Medulla oblongata (tissue), 1 donor: ENCODE measurements around the gene PFKP.
"Not testable (repeated sequence)": the region's sequence is repeated elsewhere in the genome, so short reads cannot be mapped to it uniquely, and the experiment has no call there.

Source experiments
- DNase-seq: peaks from one replicate; pipeline ENCODE4 v3.0.0-alpha.2; 2015; ENCODE audit errors: extremely low spot score

Gene PFKP

DNA sequence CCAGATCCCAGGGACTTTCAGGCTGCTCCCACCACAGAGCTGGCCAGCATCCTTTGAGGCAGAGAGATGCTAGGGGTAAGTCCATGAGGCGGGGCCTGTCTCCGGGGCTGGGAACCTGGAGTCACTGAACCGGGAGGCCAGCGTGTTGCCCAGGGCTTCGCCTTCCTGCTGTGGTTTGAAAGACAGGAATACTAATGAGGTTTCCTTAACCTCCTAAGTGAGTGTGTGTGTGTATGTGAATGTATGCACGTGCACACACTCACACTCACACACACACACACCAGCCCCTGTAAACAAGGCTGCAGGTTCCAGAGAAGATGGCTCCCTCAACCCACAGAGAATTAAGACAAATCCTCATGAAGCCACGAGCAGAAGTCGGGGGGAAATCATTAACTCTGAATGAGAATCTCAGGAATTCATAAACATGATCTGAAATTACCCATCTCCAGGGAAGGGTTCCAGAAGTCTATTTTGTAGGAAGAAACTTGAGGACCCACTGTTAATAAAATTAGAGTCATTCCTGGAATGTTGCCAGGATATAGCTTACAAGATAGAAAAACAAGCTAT is 20.3 kb upstream of the PFKP start:
- DNase-seq: no peak

DNA sequence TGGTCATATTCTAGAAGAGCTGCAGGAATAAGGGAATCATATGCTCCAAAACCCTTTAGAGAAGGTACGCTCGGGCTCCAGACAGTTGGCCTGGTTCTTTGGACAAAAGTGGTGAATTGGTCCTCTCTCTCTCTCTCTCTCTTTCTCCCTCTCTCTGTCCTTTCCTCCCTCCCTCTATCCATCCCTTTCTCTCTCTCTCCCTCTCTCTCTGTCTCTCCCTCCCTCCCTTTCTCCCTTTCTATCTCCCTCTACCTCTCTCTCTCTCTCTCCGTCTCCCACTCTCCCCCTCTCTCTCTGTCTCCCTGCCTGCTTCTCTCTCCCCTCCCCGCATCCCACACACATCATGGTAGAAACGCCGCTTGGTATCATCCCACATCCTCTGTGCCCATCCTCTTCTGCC is 19.8 kb upstream of the PFKP start:
- no peak for DNase-seq

DNA sequence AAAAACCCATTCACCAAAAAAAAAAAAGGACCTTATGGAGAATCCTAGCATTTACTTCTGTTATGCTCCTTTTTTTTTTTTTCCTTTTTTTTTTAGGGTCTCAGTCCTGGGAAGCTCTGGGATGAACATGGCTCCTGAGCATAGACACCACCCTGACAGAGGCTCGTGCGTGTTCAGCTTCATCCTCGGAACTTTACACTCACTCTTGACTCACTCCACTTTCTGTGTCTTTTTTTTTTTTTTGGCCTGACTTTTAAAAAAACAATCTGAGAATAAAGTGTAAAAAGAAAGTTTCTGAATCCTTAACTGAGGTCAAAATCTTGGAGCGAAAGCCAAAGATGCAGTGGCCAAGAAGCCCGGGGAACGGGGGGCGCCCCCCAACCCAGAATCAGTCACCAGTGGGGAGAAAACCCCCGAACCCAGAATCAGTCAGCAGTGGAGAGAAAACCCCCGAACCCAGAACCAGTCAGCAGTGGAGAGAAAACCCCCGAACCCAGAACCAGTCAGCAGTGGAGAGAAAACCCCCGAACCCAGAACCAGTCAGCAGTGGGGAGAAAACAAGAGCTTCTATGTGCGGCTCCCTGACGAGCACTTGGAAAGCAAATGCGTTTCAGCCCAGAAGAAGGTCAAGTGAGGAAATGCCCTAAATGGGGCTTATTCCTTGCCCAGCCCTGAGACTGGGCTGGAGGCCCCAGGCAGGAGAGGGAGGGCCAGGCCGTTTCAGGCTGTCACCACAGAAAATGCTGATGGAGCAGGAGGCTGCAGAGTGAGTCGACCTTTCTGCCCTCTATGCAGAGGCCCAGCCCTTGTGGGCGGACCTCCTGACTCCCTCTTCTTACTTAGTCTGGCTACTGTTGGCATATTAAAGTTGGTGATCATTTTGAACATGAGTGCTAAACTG is 19.0 kb upstream of the PFKP start:
- peak; percentile 70 for DNase-seq

DNA sequence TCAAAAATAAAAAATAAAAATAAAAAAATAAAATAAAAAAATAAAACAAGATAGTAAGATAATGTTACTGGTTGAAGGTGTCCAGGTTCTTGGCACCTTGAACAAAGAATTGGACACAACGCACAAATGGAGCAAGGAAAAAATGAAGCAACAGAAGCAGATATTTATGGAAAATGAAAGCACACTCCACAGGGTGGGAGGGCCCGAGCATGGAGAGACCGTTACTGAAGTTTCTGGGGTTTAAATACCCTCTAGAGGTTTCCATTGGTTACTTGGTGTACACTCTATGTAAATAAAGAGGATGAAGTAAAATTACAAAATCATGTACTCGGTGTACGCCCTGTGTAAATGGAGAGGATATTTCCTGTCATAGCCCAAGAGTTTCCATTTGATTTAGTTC is 15.7 kb upstream of the PFKP start:
- DNase-seq: no peak

DNA sequence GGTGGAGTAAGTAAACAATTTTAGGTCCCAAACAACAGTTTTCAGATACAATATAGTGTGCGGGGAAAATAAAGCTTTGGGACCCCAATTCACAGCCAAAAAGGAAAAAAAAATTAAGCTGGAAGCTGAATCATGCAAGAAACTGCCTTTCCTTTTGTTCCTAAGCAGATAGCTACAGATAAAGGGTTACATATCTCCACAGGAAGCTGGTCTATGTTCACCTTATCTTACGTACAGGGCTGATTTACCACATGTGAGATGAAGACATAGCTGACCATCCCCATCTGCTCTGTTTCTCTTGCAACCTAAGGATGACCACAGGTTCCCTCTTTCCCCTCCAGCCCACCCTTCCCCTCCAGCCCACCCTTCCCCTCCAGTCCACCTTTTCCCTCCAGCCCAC is 14.2 kb upstream of the PFKP start:
- no peak for DNase-seq

DNA sequence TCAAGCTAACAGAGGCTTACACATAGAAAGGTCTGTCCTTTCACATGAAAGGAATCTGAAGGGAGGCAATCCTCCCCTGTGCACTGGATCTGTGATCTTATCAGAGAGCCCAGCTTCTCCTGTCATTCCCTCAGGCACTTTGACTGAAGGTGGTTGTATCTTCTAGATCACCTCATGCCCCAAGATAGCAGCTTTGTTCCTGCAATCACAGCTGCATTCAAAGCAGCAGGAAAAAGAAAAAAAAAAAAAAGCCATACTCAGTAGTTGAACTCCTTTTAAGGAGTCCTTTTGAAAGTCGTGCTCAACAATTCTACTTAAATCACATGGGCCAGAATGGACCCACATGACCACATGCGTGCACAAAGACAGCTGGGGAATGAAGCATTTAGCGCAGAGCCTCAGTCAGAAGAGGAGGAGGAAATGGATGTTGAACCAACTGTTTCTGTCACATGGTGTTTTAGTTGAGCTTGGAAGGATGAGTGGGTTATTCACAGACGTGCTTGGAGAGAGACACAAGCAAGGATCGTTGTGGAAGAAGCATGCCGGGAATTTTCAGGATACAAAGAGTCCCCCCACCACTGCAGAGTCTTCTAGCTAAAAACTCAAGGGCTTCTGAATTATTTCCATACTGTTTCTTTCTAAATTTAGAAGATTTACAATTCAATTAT is 13.0 kb upstream of the PFKP start:
- no peak for DNase-seq

DNA sequence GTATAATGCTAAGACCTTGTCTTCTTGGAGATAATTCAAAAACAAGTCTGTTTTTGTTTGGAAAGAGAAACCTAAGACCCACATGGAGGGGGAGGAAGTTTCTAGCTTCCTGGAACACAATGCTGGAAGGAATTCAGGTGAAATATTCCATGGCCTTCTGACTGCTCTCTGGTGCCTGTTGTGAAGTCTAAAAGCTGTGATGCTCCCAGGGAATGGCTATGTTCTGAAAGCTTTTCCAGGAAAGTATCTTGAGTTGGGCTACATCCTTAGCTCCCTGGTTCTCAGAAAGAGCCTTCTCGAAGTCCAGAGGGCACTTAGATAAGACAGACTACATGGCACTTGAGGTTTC is 12.5 kb upstream of the PFKP start:
- DNase-seq: no peak

DNA sequence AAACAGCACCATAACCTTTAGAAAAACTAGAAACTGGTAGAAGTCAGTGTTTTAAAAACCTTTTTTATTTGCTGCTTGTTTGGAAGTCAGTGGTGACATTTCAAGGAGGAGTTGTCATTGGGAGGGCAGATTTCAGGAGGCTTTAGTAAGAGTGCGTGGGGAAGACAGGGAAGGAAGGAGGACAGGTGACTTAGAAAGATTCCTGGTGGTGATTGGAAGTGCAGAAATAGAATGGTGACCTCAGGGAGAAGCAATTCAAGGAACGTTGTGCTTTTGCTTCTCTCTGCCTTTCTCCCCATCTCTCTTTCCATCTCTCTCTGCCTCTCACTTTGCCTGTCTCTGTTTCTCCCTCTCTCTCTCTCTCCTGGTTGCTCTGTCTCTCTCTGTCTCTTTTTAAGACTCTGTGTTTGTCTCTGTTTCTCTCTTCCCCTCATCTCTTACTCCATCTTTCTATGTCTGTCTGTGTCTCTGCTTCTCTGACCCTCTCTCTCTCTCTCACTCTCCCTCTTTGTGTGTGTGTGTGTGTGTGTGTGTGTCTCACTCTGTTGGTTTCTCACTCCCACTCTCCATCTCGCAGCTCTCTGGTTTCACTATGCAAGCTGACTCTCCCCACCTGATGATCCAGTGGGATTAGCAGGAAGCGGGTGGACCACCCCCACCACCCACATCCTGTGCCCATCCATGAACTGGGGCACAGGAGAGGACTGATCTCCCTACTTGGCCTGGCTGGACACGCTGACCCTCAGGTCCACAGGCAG is 10.9 kb upstream of the PFKP start:
- DNase-seq: no peak

DNA sequence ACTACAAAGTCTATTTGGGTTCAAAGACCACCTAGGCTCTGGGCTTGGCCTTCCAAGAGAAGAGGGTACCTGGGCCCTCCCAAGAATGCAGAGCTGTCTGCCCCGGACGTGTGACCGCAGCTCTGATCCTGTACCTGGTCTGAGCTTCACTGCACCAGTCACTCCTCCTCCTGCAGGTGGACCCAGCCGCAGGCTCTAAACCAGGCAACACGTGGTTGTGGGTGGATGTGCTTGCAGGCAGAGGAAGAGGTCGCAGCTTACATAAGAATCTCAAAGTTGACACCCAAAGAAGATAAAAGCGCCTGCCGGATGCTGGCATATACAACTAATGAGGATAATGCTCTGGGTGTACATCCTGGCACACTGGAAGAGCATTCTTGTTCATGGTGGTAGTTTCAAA is 9.4 kb upstream of the PFKP start:
- no peak for DNase-seq

DNA sequence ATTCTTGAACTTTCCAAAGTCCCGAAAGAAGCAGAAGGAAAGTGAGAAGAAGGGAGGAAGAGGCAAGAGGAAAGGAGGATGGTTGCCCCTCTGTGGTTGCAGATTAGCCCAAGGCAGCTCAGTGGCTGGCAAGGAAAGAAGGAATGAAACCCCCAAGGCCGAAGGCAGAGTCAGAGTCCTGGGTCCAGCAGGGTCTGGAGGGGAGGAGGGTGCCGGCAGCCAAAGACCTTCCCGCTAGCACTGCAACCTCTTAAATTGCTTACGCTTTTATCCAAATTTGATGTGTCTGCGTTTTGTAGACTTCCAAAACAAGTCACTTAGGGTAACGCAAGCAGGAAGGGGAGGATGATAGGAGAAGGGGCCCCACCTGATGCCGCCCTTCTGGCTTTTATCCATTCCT is 7.4 kb upstream of the PFKP start:
- DNase-seq: no peak

DNA sequence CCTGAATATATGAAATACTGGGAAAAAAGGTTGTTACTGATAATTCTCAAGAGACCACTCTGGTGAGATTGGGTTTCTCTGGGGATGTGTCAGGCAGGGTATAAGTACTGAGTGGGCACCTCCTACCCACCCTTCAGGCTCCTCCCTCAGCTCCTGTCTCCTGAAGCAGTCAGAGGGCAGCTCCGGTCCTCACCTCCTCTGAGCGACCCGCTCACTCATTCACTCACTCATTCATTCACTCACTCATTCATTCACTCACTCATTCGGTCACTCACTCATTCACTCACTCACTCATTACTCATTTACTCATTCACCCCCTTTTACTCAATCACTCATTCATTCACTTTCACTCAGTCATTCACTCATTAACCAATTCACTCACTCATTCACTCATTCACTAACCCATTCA is 6.9 kb upstream of the PFKP start:
- DNase-seq: no peak

DNA sequence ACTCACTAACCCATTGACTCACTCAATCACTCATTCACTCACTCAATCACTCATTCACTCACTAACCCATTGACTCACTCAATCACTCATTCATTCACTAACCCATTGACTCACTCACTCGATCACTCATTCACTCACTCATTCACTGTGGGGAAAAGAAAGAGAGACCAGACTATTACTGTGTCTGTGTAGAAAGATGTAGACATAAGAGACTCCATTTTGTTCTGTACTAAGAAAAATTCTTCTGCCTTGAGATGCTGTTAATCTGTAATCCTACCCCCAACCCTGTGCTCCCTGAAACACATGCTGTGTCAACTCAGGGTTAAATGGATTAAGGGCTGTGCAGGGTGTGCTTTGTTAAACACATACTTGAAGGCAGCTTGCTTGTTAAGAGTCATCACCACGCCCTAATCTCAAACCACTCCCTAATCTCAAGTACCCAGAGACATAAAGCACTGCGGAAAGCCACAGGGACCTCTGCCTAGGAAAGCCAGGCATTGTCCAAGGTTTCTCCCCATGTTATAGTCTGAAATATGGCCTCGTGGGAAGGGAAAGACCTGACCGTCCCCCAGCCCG is 5.9 kb upstream of the PFKP start:
- DNase-seq: not testable (repeated sequence)

DNA sequence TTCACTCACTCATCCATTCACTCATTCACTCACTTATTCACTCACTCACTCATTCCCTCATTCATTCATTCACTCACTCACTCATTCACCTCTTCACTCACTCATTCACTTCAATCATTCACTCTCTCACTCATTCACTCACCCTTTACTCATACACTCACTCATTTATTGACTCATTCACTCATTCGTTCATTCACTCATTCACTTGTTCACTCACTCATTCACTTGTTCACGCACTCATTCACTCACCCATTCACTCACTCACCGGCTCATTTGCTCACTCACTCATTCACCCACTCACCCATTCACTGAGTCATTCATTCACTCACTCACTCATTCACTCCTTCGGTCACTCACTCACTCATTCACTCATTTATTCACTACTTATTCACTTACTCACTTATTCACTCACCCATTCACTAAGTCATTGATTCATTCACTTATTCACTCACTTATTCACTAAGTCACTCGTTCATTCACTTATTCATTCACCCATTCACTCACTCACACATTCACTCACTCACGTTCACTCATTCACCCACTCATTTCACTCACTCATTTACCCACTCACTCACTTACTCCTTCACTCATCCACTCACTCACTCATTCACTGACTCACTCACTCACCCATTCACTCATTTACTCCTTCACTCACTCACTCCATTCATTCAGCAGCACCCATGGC is 4.7 kb upstream of the PFKP start:
- no peak for DNase-seq

DNA sequence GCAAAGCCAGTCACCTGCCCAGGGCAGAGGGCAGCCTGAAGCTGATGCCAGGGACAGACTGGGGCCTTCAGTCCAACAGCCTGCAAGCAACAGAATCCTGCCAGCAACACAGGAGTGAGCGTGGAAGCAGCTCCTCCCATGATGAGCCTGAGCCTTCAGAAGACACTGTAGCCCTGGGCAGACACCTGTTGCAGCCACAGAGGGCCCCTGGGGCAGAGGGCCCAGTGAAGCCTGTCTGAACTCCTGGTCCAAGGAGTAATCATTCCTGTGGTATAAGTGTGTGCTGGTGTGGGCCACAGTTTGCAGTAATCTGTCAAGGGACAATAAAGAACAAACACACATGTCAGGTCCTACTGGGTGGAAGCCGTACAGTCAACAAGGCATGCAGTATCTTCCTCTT is 2.9 kb upstream of the PFKP start:
- DNase-seq: no peak

DNA sequence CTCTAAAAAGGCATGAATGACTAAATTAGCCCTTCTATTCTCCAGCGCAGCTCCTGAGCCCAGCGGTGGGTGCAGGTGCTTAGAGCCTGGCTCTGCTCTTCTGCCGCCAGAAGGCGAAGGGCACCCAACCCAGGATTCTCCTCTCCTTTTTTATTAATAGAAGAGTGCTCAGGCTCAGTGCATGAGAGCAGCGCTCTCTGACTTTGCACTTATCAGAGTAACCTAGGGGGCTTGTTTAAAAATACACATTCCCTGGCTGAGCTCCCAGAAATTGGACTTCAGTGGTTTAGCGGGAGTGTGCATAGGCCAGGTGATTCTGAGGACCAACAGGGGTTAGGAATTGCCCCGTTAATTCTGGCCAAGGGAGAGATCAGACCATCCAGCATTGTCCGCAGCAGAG is 1.7 kb upstream of the PFKP start:
- DNase-seq: no peak

DNA sequence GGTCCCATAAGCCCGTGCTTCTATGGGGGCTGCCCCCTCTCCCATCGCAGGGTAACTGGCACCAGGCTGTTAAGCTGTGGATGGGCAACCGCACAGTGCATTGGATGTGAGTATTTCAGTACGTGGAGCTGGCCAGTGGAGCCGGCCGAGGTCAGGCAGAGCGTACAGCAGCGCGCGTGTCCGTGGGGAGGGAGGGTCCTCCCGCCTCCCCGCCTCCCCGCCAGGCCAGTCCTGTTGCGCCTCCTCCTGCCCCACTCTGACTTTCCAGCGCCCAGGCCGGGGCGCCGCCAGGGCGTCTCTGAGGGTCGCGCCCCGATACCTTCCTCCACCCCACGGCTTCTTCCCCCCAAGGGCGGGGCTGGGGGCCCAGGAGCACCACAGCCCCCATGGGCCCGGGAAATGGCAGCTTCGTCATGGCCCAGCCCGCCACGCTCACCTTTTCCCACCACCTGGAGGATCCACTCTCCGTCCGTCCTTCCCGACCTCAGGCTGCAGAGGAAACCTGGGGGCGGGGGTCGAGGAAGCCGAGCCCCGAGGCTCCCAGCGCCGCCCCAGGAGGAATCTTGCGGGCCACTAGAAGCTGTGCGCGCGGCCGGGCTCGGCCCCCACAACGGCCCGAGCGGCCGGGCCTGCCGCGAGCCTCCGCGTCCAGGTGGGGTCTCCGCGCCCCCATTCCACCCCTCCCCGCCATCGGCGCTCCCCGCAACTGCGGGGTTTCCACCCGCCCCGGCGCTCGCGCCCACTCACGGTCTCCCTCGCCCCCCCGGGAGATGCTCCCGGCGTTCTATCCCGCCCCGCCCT is 831 bp upstream of the PFKP start:
- DNase-seq: no peak

DNA sequence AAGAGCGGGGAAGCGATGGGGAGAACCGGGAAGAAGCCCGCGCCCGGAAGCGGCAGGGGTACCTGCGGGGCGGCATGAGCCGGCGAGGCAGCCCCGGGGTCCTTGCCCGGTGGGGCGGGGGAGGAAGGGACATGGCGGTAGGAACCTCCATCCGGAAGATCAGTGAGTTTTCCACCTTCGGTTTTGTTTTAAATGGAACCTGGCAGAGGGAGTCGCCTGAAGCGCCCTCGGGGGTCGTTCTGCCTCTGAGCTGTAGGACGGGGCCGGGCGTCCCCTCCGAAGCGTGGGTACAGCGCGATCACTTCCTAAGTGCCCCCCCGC is 471 bp downstream of the PFKP start:
- no peak for DNase-seq

DNA sequence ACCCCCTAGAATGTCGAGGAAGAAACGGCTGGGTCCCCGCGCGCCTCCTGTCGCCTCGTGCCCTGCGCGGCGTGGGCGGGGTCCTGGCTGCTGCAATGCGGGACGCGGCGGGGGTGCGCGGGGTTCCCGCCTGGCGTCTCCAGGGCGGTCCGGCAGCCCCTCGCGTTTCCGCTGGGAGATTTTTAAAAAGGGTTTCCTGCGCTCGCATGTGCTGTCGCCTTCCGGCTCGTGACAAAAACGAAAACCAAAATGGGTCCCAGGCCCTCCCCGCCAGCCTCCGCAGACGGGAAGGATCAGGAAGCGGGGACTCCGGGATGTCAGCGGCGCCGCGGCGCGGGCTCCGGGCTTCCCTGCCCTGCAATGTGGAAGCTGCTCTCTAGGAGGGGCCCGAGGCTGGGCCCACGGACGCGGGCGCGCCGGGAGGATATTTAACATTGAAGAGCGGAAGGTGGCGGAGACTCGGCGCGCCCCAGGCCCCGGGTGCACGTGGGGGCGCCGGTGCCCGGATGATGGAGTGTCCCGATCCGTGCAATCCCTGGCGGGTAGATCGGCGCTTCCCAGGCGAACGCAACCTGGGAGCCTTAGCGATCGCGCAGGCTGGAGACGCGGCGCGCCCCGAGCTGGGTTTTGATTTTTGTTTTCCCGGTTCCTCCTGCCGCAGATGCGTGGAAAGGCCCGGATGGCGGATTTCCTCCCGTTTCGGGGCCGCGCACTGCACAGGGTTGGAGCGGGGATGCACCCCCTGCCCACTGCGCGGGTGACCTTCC is 1.0 kb downstream of the PFKP start:
- peak; percentile 41 for DNase-seq

DNA sequence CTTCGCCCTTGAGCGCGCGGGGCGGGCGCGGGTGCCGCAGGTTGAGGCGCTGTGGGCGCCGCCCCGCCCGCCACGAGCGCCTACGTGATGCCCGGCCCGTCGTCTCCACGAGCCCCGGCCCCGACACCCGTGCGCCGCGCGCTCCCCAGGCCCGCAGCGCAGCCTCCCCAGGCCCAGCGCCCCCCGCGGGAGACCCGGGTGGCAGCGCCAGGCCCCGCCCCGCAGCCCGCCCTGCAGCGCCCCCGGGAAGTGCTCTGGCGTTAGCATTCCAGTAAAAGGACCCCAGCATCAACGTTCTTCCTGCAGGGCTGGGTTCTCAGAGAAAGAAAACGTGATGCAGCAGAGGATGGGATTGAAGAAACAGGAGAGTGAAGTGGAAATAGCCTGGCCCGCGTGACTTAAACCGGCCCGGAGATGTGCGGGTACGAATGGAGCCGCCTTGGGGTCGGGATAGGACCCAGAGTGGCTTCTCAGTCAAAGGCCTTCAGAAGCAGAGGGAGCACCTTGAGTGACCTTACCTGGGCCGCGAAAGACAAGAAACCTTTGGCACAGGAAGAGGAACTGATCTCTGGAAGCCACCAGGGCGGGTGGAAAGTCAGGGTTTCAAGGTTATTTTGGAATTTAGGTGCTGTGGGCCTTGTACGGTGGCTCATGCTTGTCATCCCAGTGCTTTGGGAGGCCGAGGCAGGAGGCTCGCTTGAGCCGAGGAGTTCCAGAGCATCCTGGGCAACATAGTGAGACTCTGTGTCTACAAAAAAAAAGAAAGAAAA is 1.8 kb downstream of the PFKP start:
- DNase-seq: peak; percentile 29
